ENCODE measurements around the gene RASSF3.

Gene RASSF3, protein sequence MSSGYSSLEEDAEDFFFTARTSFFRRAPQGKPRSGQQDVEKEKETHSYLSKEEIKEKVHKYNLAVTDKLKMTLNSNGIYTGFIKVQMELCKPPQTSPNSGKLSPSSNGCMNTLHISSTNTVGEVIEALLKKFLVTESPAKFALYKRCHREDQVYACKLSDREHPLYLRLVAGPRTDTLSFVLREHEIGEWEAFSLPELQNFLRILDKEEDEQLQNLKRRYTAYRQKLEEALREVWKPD

GRCh38 chr12:64610079-64610659, at the start of gene RASSF3:
RASSF3 (plus strand) TSS chr12:64610495; CDS start chr12:64610633, 138 bp downstream.
- intact Hi-C loops (cut with DNase I; ENCODE audit: low total_unique reads), result loop anchor here (5.0 kb wide), 1 partner anchor 87 kb away; no protein-coding TSS in a partner anchor
- peak within 1 kb of the TSS; percentile 88 to 94 for H3K27ac ChIP-seq
- no peaks in the 10 kb centered on the region for H3K9me3 ChIP-seq
- no peaks in the 10 kb centered on the region for H3K36me3 ChIP-seq
- DNase-seq, result peak; percentile 44 to 86
- peaks cover 0 to 31% (median 16%) of the 10 kb centered on the region in 4 donors for H3K4me1 ChIP-seq
- no peak for TF ChIP-seq CTCF (IDR thresholded peaks at IDR 0.05)
- peak within 1 kb of the TSS; percentile 85 to 87 for H3K4me3 ChIP-seq
- H3K27me3 ChIP-seq, result no peaks in the 10 kb centered on the region

- no peaks in the 10 kb centered on the region for H3K9me3 ChIP-seq
- intact Hi-C loops (cut with DNase I; ENCODE audit: low total_unique reads), result no loop called here
- TF ChIP-seq CTCF (IDR thresholded peaks at IDR 0.05), result no peak
- H3K27ac ChIP-seq, result no peak overlapping the region
- H3K4me3 ChIP-seq, result no peak overlapping the region
- no peaks in the 10 kb centered on the region for H3K36me3 ChIP-seq
- H3K27me3 ChIP-seq, result no peaks in the 10 kb centered on the region
- no peak for DNase-seq
- H3K4me1 ChIP-seq, result peaks cover 0 to 13% (median 0%) of the 10 kb centered on the region in 4 donors
Measured at GRCh38 chr12:64561302-64562136, 48.8 kb upstream of the RASSF3 start.

DNA sequence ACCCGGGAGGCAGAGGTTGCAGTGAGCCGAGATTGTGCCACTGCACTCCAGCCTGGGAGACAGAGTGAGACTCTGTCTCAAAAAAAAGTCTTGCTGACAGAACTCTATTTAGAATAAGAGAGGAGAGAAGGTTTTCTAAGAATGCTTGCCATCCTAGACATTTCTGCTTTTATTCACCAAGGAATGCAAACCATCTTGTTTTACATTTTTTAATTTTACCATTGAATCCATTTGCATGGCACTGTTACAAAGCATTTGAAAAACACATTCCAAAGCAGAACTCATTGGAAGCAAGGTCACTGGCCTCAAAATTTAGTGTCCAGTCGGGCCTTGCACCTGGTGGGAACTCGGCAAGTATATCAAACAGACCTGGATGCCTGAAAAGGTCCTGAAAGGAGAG, 44.2 kb upstream of the RASSF3 start:
- no peak for TF ChIP-seq CTCF (IDR thresholded peaks at IDR 0.05)
- intact Hi-C loops (cut with DNase I; ENCODE audit: low total_unique reads), result no loop called here

GRCh38 chr12:64566831-64567517, 43.3 kb upstream of the RASSF3 start:
- H3K27me3 ChIP-seq, result no peaks in the 10 kb centered on the region
- no peak for DNase-seq
- TF ChIP-seq CTCF (IDR thresholded peaks at IDR 0.05), result no peak
- H3K36me3 ChIP-seq, result no peaks in the 10 kb centered on the region
- intact Hi-C loops (cut with DNase I; ENCODE audit: low total_unique reads), result no loop called here
- peaks cover 0 to 8% (median 2%) of the 10 kb centered on the region in 4 donors for H3K4me1 ChIP-seq
- H3K9me3 ChIP-seq, result no peaks in the 10 kb centered on the region
- no peak overlapping the region for H3K27ac ChIP-seq
- no peak overlapping the region for H3K4me3 ChIP-seq

More for the DNA sequence above, 44.2 kb upstream of the RASSF3 start:
- no peaks in the 10 kb centered on the region for H3K27me3 ChIP-seq
- H3K4me3 ChIP-seq, result no peak overlapping the region
- H3K4me1 ChIP-seq, result peaks cover 0 to 11% (median under 1%) of the 10 kb centered on the region in 4 donors
- H3K27ac ChIP-seq, result no peak overlapping the region
- DNase-seq, result no peak
- H3K36me3 ChIP-seq, result no peaks in the 10 kb centered on the region
- H3K9me3 ChIP-seq, result no peaks in the 10 kb centered on the region

DNA sequence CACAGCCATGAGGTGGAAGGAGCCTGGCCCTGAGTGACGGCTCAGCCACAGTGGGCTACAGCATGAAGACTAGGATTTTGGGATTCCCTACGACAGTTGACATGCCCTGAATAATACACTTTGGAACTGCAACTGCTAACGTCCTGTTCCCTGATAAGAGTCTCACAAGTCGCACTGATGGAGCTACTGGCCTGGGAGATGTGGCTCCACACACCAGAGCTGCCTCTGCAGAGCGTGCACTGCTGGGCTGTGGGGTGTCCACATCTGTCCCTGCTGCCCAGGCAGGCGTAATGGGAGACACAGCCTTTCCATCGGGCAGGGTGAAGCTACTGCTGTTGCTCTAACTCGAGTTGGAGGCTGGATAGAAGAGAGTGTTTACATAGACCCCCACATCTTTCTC, 42.7 kb upstream of the RASSF3 start:
- intact Hi-C loops (cut with DNase I; ENCODE audit: low total_unique reads), result no loop called here
- no peak for DNase-seq
- no peak overlapping the region for H3K27ac ChIP-seq
- TF ChIP-seq CTCF (IDR thresholded peaks at IDR 0.05), result no peak
- no peaks in the 10 kb centered on the region for H3K9me3 ChIP-seq
- H3K27me3 ChIP-seq, result no peaks in the 10 kb centered on the region
- H3K4me3 ChIP-seq, result no peak overlapping the region
- H3K4me1 ChIP-seq, result peaks cover 0 to 8% (median 2%) of the 10 kb centered on the region in 4 donors
- no peaks in the 10 kb centered on the region for H3K36me3 ChIP-seq

All from tibial artery (tissue), 4 donors.